GM12874 (cell line): ENCODE results near the gene SLC12A8.

Experiments used
- CTCF ChIP-seq: IDR thresholded peaks from 2 replicates; pipeline ENCODE4 v1.5.1; 2011; ENCODE audit warnings: low read depth, mild to moderate bottlenecking, control low read depth, low read length, moderate library complexity; ENCODE audit not compliant: insufficient read depth

SLC12A8 gene

DNA sequence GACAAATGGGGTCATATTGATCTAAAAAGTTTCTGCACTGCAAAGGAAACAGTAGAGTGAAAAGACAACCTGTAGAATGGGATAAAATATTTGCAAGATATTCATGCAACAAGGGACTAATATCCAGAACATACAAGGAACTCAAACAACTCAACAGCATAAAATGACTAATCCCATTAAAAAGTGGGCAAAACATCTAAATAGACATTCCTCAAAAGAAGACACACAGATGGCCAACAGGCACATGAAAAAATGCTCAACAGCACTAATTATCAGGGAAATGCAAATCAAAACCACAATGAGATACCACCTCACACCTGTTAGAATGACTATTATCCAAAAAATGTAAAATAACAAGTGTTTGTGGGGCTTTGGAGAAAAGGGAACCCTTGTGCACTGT, 8.8 kb downstream of the SLC12A8 start:
- no peak for TF ChIP-seq CTCF

- TF ChIP-seq CTCF, result peak; percentile 30
Measured at GRCh38 chr3:125202197-125202596, 10.4 kb downstream of the SLC12A8 start.

GRCh38 chr3:125200731-125201139, 11.8 kb downstream of the SLC12A8 start:
- TF ChIP-seq CTCF, result no peak

DNA sequence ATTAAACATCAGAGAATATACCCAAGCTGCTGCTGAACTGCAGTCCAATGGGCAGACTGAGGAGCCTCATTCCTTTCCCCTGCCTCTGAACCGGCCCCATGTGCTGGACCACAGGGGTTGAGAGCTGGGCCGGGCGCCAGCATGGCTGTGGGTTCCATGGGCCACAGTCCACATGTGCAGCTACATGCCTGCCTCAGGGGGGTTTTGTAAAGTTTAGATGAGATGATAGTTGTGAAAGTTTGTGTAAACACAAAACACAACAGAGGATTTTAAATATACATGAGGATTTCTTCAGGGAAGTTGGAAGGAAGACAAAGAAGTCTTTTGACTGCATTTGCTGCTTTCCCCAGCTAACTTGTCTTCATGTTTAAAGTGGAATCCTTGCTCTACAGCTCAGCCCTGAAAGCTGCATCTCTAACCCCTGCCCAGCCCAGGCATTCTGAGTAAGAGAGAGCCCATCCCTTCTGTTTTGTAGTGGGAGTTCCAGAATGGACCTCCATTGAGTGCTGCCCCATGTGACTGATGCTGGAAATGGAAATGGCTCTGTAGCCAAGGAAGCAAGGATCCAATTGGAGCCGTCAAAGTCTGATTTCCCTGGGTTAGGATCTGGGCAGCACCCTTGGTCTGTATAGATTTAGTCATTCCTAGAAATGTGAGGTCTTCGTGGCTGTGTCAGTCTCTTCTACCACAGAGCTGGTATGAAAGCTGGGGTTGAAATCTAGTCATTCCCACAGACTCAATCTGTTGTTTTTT, 17.5 kb downstream of the SLC12A8 start:
- TF ChIP-seq CTCF, result no peak

DNA sequence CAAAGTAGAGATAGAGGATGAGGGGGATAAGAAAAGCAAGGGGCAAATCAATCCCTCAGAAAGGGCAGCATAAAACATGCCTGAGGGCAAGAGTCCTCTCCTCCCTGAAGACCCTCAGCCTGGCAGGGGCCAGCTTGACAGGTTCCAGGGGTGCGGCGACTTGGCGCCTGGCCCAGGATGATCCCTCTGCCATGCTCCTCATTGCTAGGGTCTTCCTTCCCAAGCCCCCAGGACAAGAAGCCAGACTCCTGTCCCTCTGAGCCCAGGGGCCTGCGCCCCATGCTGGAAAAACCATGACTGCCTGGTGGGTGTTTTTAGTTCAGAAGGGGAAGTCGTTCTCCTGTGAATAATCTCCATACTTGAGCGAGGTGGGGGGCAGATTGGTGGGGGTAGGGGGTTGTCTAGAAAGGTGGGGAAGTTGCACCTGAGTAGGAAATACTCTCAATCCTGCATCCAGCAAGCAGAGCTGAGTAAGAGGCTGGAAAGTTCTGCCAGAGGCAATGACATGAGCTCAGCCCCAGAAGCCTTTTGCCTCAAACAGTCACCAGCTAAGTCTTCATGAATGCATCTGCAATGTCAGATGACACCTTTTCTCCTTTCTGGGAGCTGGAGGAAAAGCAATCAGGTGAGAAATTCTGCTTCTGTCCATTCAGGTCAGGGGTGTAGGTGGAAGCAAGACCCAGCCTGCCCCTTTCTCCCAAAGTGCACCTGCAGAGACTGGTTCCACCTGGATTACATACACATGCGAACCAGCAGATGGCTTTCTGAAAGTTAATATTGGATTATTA, 18.3 kb downstream of the SLC12A8 start:
- no peak for TF ChIP-seq CTCF

DNA sequence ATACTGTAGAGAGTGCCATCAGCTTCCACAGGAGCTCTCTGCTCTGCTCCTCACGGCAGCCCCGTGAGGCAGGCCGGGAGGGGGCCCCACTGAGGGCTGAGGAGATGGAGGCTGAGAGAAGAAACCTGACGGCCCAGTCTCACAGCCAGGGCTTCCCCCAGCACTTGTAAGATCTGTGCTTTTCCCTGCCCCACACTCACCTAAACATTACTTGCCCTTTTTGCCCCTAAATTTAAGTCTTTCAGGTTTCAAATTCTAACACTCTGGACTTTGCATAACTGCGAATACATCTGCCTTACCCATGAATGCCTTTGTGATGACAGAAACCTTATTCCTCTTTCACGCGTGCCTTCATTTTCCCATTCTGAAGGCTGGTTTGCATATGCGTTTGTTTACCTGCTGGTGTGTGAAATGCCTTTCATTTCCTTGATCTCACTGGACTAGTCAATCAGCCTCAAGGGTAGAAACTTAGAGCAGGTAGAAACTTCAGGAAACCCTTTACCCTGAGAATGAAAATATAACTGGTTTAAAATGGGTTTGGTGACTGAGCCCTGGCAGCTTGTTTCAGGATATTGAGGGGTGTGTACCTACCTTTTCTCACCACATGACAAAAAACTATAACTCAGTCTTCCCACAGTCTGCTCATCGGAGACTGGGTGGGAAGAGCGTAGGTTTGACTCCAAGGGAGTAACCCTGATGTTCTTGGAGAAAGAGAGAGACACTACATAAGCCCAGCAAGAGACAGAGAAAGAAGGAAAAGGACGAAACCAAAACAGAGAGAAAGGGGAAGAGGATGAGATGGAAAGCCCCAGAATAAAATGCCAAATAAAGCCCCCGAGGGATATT, 20.1 kb downstream of the SLC12A8 start:
- TF ChIP-seq CTCF, result peak; percentile 57

DNA sequence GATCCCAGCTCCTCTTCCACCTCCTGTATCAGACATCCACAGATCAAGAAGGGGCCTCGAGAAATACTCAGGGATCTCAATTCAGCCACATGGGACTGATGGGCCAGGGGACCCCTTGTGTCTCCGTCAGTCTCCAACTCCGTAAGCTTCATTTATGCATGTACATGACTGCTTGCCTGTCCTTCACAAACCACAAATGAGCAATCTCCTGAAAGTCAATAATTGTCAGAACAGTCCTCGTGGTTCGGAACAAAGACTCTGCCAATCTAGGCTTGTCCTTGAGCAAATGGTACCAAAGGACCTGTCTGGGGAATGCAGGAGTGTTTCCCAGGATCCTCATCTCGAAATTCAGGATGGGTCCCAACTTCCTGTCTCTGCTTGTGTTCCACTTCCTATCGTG, 20.8 kb downstream of the SLC12A8 start:
- TF ChIP-seq CTCF, result no peak
